ENCODE measurements around the gene C1orf167. TPM values are rescaled to one million over a fixed set of nuclear protein-coding genes. Genes with fewer than 3 reads are reported as not detected.

C1orf167 gene
- total RNA-seq, 1 experiment from 2014 or later, result not detected

- peak overlapping the region; percentile 55 for H3K4me3 ChIP-seq (ENCODE audit: low read length)
- H3K9me3 ChIP-seq (ENCODE audit: low read length), result no peaks in the 10 kb centered on the region
- H4K20me1 ChIP-seq (ENCODE audit: low read length), result no peaks in the 10 kb centered on the region
- peak; percentile 78 for ATAC-seq
- H3K4me2 ChIP-seq (ENCODE audit: low read length), result peak overlapping the region; percentile 80
- H2AFZ ChIP-seq (ENCODE audit: low read length), result peak overlapping the region; percentile 85
- H3K4me1 ChIP-seq (ENCODE audit: insufficient read depth, low read length), result no peaks in the 10 kb centered on the region; the same call in 1 of the 2 replicates
- POLR2A ChIA-PET (ENCODE audit: unreplicated experiment), result no interaction called here
- BruUV-seq (replicated peaks), result no TSS peak
- no peaks in the 10 kb centered on the region for H3K9me2 ChIP-seq (replicated peaks; ENCODE audit: low read length)
- H3K9ac ChIP-seq (ENCODE audit: low read length), result no peak overlapping the region
- CTCF ChIA-PET, result interaction anchor here (0.6 to 2.0 kb wide), 5 partner anchors 55 to 84 kb away, joined by 3 to 9 read pairs (median 6); partner anchors contain the start of gene FBXO6
- no peaks in the 10 kb centered on the region for H3K79me2 ChIP-seq (ENCODE audit: low read length)
- H3F3A ChIP-seq (ENCODE audit: low read length, unreplicated experiment), result no peaks in the 10 kb centered on the region
- 0 out of 2 replicates have a peak, but pooled peaks cover 3% of the 10 kb centered on the region for H3K27me3 ChIP-seq (ENCODE audit: low read length)
- no peak overlapping the region for H3K27ac ChIP-seq (ENCODE audit: low read length)
- peak; percentile 69 for DNase-seq
- TF ChIP-seq CTCF (conservative IDR thresholded peaks at IDR 0.05; ENCODE audit: low read depth, low read length) (peak; percentile 96), EZH2phosphoT487 (IDR thresholded peaks at IDR 0.05; ENCODE audit: borderline replicate concordance, low read length) (no peak)
- intact Hi-C loops (cut with micrococcal nuclease), result loop anchor here (1.0 kb wide), 2 partner anchors 38 to 54 kb away; no protein-coding TSS in a partner anchor
- no peaks in the 10 kb centered on the region for H3K36me3 ChIP-seq (ENCODE audit: low read depth, low read length)
Observed at GRCh38 chr1:11719313-11720032, 42.5 kb upstream of the C1orf167 start.

- Histone ChIP-seq H3F3A (ENCODE audit: low read length, unreplicated experiment) (no peaks in the 10 kb centered on the region), H3K4me1 (ENCODE audit: insufficient read depth, low read length) (no peaks in the 10 kb centered on the region; the same call in 1 of the 2 replicates), H3K4me2 (ENCODE audit: low read length) (peak overlapping the region; percentile 80), H3K36me3 (ENCODE audit: low read depth, low read length) (no peaks in the 10 kb centered on the region), H3K9me3 (ENCODE audit: low read length) (no peaks in the 10 kb centered on the region), H3K79me2 (ENCODE audit: low read length) (no peaks in the 10 kb centered on the region), H3K27me3 (ENCODE audit: low read length) (0 out of 2 replicates have a peak, but pooled peaks cover 3% of the 10 kb centered on the region), H2AFZ (ENCODE audit: low read length) (peak overlapping the region; percentile 85; the same call in 1 of the 2 replicates), H4K20me1 (ENCODE audit: low read length) (no peaks in the 10 kb centered on the region), H3K9me2 (replicated peaks; ENCODE audit: low read length) (no peaks in the 10 kb centered on the region), H3K4me3 (ENCODE audit: low read length) (peak overlapping the region; percentile 55; the same call in 1 of the 2 replicates), H3K9ac (ENCODE audit: low read length) (no peak overlapping the region), H3K27ac (ENCODE audit: low read length) (no peak overlapping the region)
- ChIA-PET POLR2A (ENCODE audit: unreplicated experiment) (no interaction called here), CTCF (interaction anchor here (0.6 to 2.0 kb wide), 4 partner anchors 56 to 74 kb away, joined by 5 to 9 read pairs (median 6); partner anchors contain the start of gene FBXO6)
- no TSS peak for BruUV-seq (replicated peaks)
- TF ChIP-seq EZH2phosphoT487 (IDR thresholded peaks at IDR 0.05; ENCODE audit: borderline replicate concordance, low read length) (no peak), EZH2 (IDR thresholded peaks at IDR 0.05; ENCODE audit: low read length, unreplicated experiment) (no peak), CTCF (conservative IDR thresholded peaks at IDR 0.05; ENCODE audit: low read depth, low read length) (0 out of 2 replicates have a peak, but pooled peaks have one; percentile 0)
- no peak for ATAC-seq
- no peak for DNase-seq
- intact Hi-C loops (cut with micrococcal nuclease), result loop anchor here (1.0 kb wide), 1 partner anchor 55 kb away; no protein-coding TSS in a partner anchor
Observed at GRCh38 chr1:11720033-11720376, 42.0 kb upstream of the C1orf167 start.

- H3K4me2 ChIP-seq (ENCODE audit: low read length), result no peak overlapping the region
- no peaks in the 10 kb centered on the region; the same call in 1 of the 2 replicates for H3K4me1 ChIP-seq (ENCODE audit: insufficient read depth, low read length)
- H3K4me3 ChIP-seq (ENCODE audit: low read length), result no peak overlapping the region
- H3K9me3 ChIP-seq (ENCODE audit: low read length), result no peaks in the 10 kb centered on the region
- POLR2A ChIA-PET (ENCODE audit: unreplicated experiment), result no interaction called here
- no peak for DNase-seq
- CTCF ChIA-PET, result no interaction called here
- no peak for ATAC-seq
- H3K36me3 ChIP-seq (ENCODE audit: low read depth, low read length), result no peaks in the 10 kb centered on the region
- H3K9ac ChIP-seq (ENCODE audit: low read length), result no peak overlapping the region
- no peaks in the 10 kb centered on the region for H4K20me1 ChIP-seq (ENCODE audit: low read length)
- no peak for TF ChIP-seq EZH2 (IDR thresholded peaks at IDR 0.05; ENCODE audit: low read length, unreplicated experiment)
- no peak for TF ChIP-seq CTCF (conservative IDR thresholded peaks at IDR 0.05; ENCODE audit: low read depth, low read length)
- no peak for TF ChIP-seq EZH2phosphoT487 (IDR thresholded peaks at IDR 0.05; ENCODE audit: borderline replicate concordance, low read length)
- H3K27me3 ChIP-seq (ENCODE audit: low read length), result 0 out of 2 replicates have a peak, but pooled peaks cover 2% of the 10 kb centered on the region
- no peak overlapping the region for H3K27ac ChIP-seq (ENCODE audit: low read length)
- no peaks in the 10 kb centered on the region for H3K9me2 ChIP-seq (replicated peaks; ENCODE audit: low read length)
- no peak overlapping the region for H2AFZ ChIP-seq (ENCODE audit: low read length)
- no TSS peak for BruUV-seq (replicated peaks)
- H3K79me2 ChIP-seq (ENCODE audit: low read length), result no peaks in the 10 kb centered on the region
- intact Hi-C loops (cut with micrococcal nuclease), result loop anchor here (1.0 kb wide), 1 partner anchor 55 kb away; no protein-coding TSS in a partner anchor
- no peaks in the 10 kb centered on the region for H3F3A ChIP-seq (ENCODE audit: low read length, unreplicated experiment)
Observed at GRCh38 chr1:11720525-11720924, 41.5 kb upstream of the C1orf167 start.

Measured in PC-3 (cell line).